Fibroblast of lung (primary cell): ENCODE measurements around the gene TECPR2. TPM values are rescaled to one million over a fixed set of nuclear protein-coding genes. Genes with fewer than 3 reads are reported as not detected.
A peak's percentile ranks its signal among the peaks of the same experiment; 100 is the strongest.

Experiments used
- DNase-seq, 2 donors: peaks; one replicate each; pipeline versions ENCODE4 v3.0.0 to v3.0.0-alpha.2; 2010; ENCODE audit warnings: low read depth in 2 of 2
- H2AFZ ChIP-seq: 2 replicates; pipeline ENCODE4 v1.5.1; 2012; ENCODE audit warnings: low read length, control low read depth, inconsistent platforms
- H3K27ac ChIP-seq: 2 replicates; pipeline ENCODE4 v1.5.1; 2011; ENCODE audit warnings: low read length, control low read depth; ENCODE audit not compliant: insufficient read depth
- H3K27me3 ChIP-seq: 2 replicates; pipeline ENCODE4 v1.5.1; 2011; ENCODE audit warnings: mild to moderate bottlenecking, low read length; ENCODE audit not compliant: control insufficient read depth, insufficient read depth
- H3K36me3 ChIP-seq: 2 replicates; pipeline ENCODE4 v1.5.1; 2011; ENCODE audit warnings: low read length; ENCODE audit not compliant: control insufficient read depth, insufficient read depth
- H3K4me1 ChIP-seq: 2 replicates; pipeline ENCODE4 v1.5.1; 2011; ENCODE audit warnings: low read length; ENCODE audit not compliant: control insufficient read depth, insufficient read depth; ENCODE audit errors: extremely low read depth
- H3K4me2 ChIP-seq: 2 replicates; pipeline ENCODE4 v1.5.1; 2011; ENCODE audit warnings: low read length, control low read depth; ENCODE audit not compliant: insufficient read depth; ENCODE audit errors: extremely low read depth
- H3K4me3 ChIP-seq, 4 experiments: fragments of 200-600 bp in 1 of 4; sonication (generic) in 1 of 4; replicated peaks in 1 of 4; 2 replicates each; pipeline ENCODE4 v1.5.1; 2011 to 2016; ENCODE audit warnings: low read length in 4 of 4, low read depth in 3 of 4, mild to moderate bottlenecking in 3 of 4, control low read depth in 2 of 4, inconsistent platforms in 1 of 4, mixed read lengths in 1 of 4; ENCODE audit not compliant: insufficient read depth in 1 of 4; ENCODE audit errors: control extremely low read depth in 1 of 4
- H3K79me2 ChIP-seq: 2 replicates; pipeline ENCODE4 v1.5.1; 2012; ENCODE audit warnings: mild to moderate bottlenecking, low read length, inconsistent platforms; ENCODE audit not compliant: control insufficient read depth, insufficient read depth
- H3K9ac ChIP-seq: 2 replicates; pipeline ENCODE4 v1.5.1; 2011; ENCODE audit warnings: mild to moderate bottlenecking, low read length, control low read depth; ENCODE audit not compliant: insufficient read depth
- H3K9me3 ChIP-seq: 2 replicates; pipeline ENCODE4 v1.5.1; 2012; ENCODE audit warnings: low read depth, low read length; ENCODE audit not compliant: control insufficient read depth, insufficient read depth
- H4K20me1 ChIP-seq: 2 replicates; pipeline ENCODE4 v1.5.1; 2011; ENCODE audit warnings: low read length; ENCODE audit not compliant: control insufficient read depth, insufficient read depth; ENCODE audit errors: extremely low read depth
- CTCF ChIP-seq, 2 donors: IDR thresholded peaks in 1 of 2; conservative IDR thresholded peaks in 1 of 2; 1 replicate in 1 of 2; 2 replicates in 1 of 2; pipeline ENCODE4 v1.5.1; 2011 to 2012; ENCODE audit warnings: low read length in 2 of 2, control low read depth in 1 of 2, inconsistent platforms in 1 of 2, low read depth in 1 of 2, mild to moderate bottlenecking in 1 of 2
- EZH2 ChIP-seq: IDR thresholded peaks from 2 replicates; pipeline ENCODE4 v1.5.1; 2012; ENCODE audit warnings: low read length, control low read depth, mild to moderate bottlenecking; ENCODE audit errors: missing control alignments
- polyA minus RNA-seq: library from RNA; depleted of rRNA, polyadenylated mRNA; stranded (reverse); fragments of >200 nt; gene quantifications from 2 replicates; pipeline ENCODE4 v1.2.3, GENCODE V29; 2011; ENCODE audit warnings: low replicate concordance
- polyA plus RNA-seq, 2 donors: library from polyadenylated mRNA; depleted of rRNA in 1 of 2; stranded (reverse) in 1 of 2; unstranded in 1 of 2; fragments of >200 nt; gene quantifications; 2 replicates each; pipeline ENCODE4 v1.2.1, GENCODE V29; 2011 to 2012; ENCODE audit warnings: missing spikeins in 1 of 2
- total RNA-seq: library from RNA; depleted of rRNA; stranded (reverse); fragments of >200 nt; gene quantifications from 2 replicates; pipeline ENCODE4 v1.2.1, GENCODE V29; 2014

Gene TECPR2
- 10.3 and 17.8 TPM in 2 replicates for total RNA-seq
- polyA plus RNA-seq, result 9.2 and 10.5 TPM in 2 replicates
- 11.1 and 12.3 TPM in 2 replicates for polyA plus RNA-seq (2012)
- polyA minus RNA-seq, result 27.8 and 38.0 TPM in 2 replicates

GRCh38 chr14:102362545-102363181 lies at the start of gene TECPR2, which contains the start of gene CINP:
Gene TECPR2, plus strand, starts transcription at chr14:102362941. Its CDS starts 13,781 bp downstream, at chr14:102376722.
Gene CINP, minus strand, starts transcription at chr14:102362890. Its CDS starts 39 bp downstream, at chr14:102362851.
- Histone ChIP-seq H2AFZ (peak within 1 kb of the TSS; percentile 89), H3K79me2 (peaks cover 32% of the 10 kb centered on the region), H3K9ac (peak within 1 kb of the TSS; percentile 94), H3K27ac (peak within 1 kb of the TSS; percentile 97), H4K20me1 (no peaks in the 10 kb centered on the region), H3K9me3 (no peaks in the 10 kb centered on the region), H3K27me3 (no peaks in the 10 kb centered on the region), H3K4me3 (peak within 1 kb of the TSS; percentile 88 to 98 (median 93)), H3K4me2 (peak within 1 kb of the TSS; percentile 96), H3K4me1 (peaks cover 9% of the 10 kb centered on the region), H3K36me3 (peaks cover 3% of the 10 kb centered on the region)
- TF ChIP-seq EZH2 (no peak), CTCF (conservative IDR thresholded peaks at IDR 0.05 in 1 of 2, IDR thresholded peaks at IDR 0.05 in 1 of 2; ENCODE audit: low read depth in 1 of 2, low read length in 2 of 2) (no peak)
- peak; percentile 93 to 94 for DNase-seq

GRCh38 chr14:102314242-102315011 lies 48.3 kb upstream of the TECPR2 start:
- H4K20me1 ChIP-seq, result no peaks in the 10 kb centered on the region
- H3K4me1 ChIP-seq, result peaks cover 9% of the 10 kb centered on the region
- no peaks in the 10 kb centered on the region for H3K9me3 ChIP-seq
- H3K9ac ChIP-seq, result no peak overlapping the region
- peak overlapping the region; percentile 77 for H2AFZ ChIP-seq
- H3K79me2 ChIP-seq, result no peaks in the 10 kb centered on the region
- no peaks in the 10 kb centered on the region for H3K36me3 ChIP-seq
- peak; percentile 75 to 82 for DNase-seq
- TF ChIP-seq CTCF (conservative IDR thresholded peaks at IDR 0.05 in 1 of 2, IDR thresholded peaks at IDR 0.05 in 1 of 2; ENCODE audit: low read depth in 1 of 2, low read length in 2 of 2) (peak; percentile 69 to 82), EZH2 (no peak)
- no peaks in the 10 kb centered on the region for H3K27me3 ChIP-seq
- H3K4me3 ChIP-seq, result peak overlapping the region; percentile 49 to 71 (median 58)
- H3K27ac ChIP-seq, result no peak overlapping the region
- peak overlapping the region; percentile 89 for H3K4me2 ChIP-seq

GRCh38 chr14:102315121-102315520 lies 47.6 kb upstream of the TECPR2 start:
- TF ChIP-seq EZH2, result no peak
- TF ChIP-seq CTCF (conservative IDR thresholded peaks at IDR 0.05 in 1 of 2, IDR thresholded peaks at IDR 0.05 in 1 of 2; ENCODE audit: low read depth in 1 of 2, low read length in 2 of 2), result no peak
- no peaks in the 10 kb centered on the region for H3K27me3 ChIP-seq
- H3K27ac ChIP-seq, result no peak overlapping the region
- H3K4me1 ChIP-seq, result peaks cover 9% of the 10 kb centered on the region
- H3K9me3 ChIP-seq, result no peaks in the 10 kb centered on the region
- H2AFZ ChIP-seq, result no peak overlapping the region
- no peaks in the 10 kb centered on the region for H4K20me1 ChIP-seq
- no peaks in the 10 kb centered on the region for H3K79me2 ChIP-seq
- peak in 1 of 2 donors; percentile 44 for DNase-seq
- no peak overlapping the region for H3K4me3 ChIP-seq
- H3K9ac ChIP-seq, result no peak overlapping the region
- H3K4me2 ChIP-seq, result no peak overlapping the region
- H3K36me3 ChIP-seq, result no peaks in the 10 kb centered on the region
